GM19455 (cell line): ENCODE data around the gene DPP6.

Experiments used
- ATAC-seq: cut with Tn5 transposase; IDR thresholded peaks from one replicate; pipeline ENCODE4 v1.9.1; 2021; ENCODE audit not compliant: unreplicated experiment

The DPP6 gene

GRCh38 chr7:154783281-154783909, 731.2 kb downstream of the DPP6 start:
- no peak for ATAC-seq

GRCh38 chr7:154785898-154786297, 733.7 kb downstream of the DPP6 start:
- ATAC-seq, result no peak

DNA sequence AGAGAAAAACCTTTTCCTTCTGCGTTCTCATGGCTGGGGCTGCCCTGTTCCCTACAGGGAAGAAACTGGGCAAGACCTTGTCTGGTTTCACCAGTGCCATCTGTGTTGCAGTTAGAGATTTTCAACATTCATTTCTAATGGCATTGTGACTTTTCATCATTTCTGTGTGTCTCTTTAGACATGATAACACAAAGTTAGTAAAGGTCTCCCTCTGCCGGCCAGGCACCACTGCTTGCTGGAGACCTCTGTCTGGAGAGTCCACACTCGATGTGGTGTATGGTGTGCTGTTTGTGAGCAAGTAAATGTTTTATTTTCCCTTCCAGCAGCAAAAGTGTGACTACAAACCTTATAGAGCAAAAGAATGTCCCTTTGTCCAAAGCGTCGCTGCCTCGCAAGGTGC, 737.2 kb downstream of the DPP6 start:
- no peak for ATAC-seq

DNA sequence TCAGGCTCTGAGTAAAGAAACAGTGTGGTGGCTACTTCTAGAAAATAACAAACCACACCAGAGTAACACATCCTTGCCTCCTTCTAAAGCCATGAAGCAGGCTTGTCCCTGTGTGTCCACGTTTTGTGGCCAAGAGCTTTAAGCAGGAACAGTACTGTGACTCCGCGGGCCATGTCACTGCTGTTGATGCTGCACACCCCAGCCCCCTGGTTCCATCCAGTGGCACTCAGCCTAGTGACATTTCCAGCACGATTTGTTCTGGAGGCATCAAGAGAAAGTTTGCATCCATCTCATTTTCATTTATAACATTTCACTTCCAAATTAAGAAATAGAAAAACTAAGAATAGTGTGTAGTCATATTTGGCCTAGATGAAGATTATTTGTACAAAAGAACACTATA, 739.4 kb downstream of the DPP6 start:
- ATAC-seq, result no peak

DNA sequence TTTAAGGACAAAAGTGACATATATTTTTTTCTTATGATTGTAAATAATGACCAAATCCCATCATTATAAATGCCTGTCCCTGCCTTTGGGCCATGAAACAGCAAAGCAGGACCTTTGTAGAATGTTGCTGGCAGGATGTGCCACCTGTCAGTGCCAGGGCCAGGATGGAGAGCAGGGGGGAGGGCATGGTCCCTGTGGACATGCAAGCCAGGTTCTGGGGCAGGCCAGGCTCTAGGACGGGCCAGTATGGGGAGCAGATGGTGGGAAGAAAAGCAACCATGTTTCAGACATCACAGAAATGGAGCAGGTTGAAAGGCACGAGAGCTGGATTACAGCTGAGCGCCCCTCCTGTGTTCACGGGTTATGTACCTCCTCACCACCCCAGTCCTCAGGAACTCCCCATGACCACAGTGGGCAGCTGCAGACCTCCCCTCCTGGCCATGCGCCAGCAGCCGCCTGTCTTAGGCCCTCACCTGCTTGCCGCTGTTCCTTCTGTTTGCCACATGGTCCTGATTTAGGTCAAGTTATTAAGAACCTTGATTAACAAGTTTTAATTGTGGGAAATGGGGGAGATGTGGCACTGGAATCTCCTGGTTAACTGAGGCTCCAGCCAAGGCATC, 740.3 kb downstream of the DPP6 start:
- ATAC-seq, result no peak

DNA sequence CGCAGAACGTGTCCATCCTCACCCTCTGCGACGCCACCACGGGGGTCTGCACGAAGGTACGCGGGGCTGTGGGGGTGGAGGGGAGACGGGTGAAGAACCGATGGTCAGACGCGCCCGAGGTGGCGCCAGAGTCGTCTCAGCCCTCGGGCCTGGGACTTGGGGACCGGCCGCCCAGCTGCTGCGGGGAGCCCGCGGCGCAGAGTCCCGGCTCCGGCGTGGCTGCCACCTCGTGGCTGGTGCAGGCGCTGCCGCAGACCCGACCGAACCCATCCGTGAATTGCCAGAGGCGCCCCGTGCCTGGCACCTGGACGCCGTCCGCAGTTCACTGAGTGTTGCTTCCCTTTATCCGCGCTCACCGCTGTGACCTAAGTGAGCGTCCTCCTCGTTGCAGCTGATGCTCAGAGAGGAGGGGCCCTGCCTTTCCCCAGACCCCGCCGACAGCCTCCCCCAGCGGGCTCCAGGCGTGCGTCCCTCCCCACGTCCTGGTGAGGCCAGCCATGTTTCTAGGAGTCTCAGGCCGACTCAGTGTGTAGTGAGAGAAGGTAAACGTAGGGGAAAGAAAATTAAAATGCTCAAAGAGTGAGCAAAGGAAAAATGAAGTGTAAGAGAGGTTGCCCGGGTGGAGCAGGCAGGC, 742.1 kb downstream of the DPP6 start:
- no peak for ATAC-seq

GRCh38 chr7:154795014-154795413, 742.8 kb downstream of the DPP6 start:
- no peak for ATAC-seq

GRCh38 chr7:154795437-154795836, 743.2 kb downstream of the DPP6 start:
- no peak for ATAC-seq

DNA sequence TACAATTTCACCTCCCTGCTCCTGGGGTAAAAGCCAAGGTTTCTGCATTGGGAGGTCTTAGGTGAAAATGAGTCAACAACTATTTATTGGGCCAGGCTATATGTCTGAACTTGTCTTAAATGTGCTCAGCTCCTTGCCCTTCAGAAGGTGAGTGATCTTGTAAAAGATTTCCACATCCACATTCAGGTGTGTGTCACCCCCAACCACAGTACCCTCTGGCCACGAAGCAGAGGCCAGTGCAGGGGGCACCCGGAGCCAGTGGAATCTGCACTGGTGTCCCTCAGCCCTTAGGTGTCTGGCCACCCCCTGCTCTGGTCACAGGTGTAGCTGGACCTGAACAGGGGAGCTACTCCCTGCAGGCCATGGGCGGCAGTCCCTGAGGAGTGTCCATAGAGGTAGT, 752.3 kb downstream of the DPP6 start:
- no peak for ATAC-seq

GRCh38 chr7:154812027-154812426, 759.8 kb downstream of the DPP6 start:
- ATAC-seq, result no peak

DNA sequence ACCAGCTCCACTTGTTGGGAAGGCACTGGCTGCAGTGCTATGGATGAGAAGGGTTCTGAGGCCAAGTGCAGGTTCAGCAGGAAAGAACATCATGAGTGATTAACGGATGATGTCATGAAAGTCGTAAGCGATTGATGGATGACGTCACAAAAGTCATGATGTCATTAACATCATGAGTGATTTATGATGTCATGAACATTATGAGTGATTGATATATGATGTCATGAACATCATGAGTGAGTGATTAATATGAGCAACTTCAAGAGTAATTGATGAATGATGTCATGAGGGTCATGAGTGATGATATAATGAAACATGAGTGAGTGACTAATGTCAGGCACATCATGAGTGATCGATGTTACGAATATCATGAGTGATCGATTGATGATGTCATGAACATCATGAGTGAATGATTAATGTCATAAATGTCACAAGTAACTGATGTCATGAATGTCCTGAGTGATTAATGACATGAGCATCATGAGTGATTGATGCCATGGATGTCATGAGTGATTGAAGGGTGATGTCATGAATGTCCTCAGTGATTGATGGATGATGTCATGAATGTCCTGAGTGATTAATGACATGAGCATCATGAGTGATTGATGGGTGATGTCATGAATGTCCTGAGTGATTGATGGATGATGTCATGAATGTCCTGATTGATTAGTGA, 765.2 kb downstream of the DPP6 start:
- no peak for ATAC-seq

DNA sequence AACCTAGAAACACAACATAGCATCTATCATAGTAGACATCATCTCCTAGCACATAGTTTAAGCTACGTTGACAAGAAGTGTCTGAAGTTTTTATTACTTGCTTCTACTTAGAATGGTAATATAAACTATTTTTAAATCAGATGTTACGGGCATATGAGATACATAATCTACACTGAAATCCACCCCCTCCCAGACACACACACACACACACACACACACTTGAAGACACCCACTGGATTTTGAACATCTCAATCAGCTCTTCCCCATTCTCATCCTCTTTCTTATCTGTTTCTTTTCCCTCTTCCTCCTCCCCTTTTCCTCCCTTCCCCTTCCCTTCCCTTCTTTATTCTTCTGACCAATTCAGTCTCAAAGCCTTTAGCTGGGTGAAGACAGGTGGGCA, 774.8 kb downstream of the DPP6 start:
- no peak for ATAC-seq

GRCh38 chr7:154832557-154833138, 780.5 kb downstream of the DPP6 start:
- no peak for ATAC-seq

DNA sequence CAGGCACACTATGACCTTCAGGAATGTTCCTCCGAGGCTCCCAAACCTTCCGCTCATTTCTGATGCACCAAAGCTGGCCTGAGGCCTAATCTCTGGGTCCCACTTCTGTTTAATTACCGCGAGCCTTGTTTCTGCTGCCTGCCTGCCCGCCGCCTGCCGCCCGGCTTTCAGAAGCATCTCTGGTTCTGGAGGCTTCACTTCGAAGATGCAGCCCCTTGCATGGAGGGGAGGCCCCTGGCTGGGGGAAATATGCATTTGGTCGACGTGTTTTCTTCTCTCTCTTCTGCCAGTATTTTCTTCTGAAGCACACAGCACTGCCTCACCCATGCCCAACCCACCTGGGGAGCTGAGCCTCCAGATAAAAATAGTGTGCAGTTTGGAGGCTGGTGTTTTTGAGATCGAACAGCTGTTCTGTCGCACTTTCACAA, 783.8 kb downstream of the DPP6 start:
- ATAC-seq, result no peak

- no peak for ATAC-seq
Observed at GRCh38 chr7:154837087-154837486, 784.9 kb downstream of the DPP6 start.

DNA sequence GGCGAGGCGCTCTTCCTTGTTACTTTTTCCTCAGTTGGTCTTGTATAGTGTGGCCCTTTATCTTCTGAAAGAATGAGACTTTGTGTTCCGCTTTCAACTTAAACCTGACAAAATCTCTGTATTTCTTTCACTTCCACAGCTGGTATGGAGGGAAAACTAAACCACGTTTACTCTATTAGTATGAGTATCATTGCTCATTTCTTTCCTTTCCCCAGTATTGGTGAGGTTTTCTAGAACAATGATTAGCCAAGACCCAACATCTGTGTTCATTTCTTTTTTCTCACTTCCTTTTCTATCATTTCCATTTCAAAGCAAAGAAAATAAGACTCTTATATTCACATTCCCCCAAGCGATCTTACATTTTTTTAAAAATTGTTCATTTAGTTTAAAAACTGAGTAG, 785.4 kb downstream of the DPP6 start:
- peak; percentile 72 for ATAC-seq

GRCh38 chr7:154840086-154840485, 787.9 kb downstream of the DPP6 start:
- ATAC-seq, result no peak

GRCh38 chr7:154841731-154842331, 789.6 kb downstream of the DPP6 start:
- ATAC-seq, result no peak

DNA sequence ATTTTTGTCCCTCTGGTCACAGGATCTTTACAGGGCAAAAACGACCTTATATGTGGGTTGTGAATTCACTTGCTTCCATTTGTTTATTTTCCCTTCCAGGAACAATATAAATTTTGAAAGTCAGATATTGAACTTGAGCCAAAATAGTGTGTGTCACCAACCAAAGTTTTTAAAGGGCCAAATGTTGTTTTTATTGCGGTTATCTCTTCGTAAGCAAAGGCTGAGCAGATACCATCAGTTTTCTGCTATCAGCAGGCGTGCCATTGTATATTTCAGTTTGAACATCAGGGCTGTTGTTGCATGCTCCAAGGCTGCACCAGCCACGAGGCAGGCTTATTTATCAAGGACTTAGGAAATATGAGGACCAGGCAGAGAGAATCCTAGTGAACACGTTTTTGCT, 790.4 kb downstream of the DPP6 start:
- ATAC-seq, result no peak

GRCh38 chr7:154843670-154844237, 791.6 kb downstream of the DPP6 start:
- ATAC-seq, result no peak

- no peak for ATAC-seq
Observed at GRCh38 chr7:154844499-154844898, 792.3 kb downstream of the DPP6 start.
